Epithelial cell of esophagus (primary cell): ENCODE data around the gene DNPH1.

Experiments used
- DNase-seq: peaks from one replicate; pipeline ENCODE4 v3.0.0; 2010; ENCODE audit warnings: low read depth
- H3K4me3 ChIP-seq: 2 replicates; pipeline ENCODE4 v1.5.1; 2011; ENCODE audit warnings: mild to moderate bottlenecking, low read length, control low read depth
- TF ChIP-seq, protein P1 (sequence below): IDR thresholded peaks from 2 replicates; pipeline ENCODE4 v1.5.1; 2011; ENCODE audit warnings: low read depth, mild to moderate bottlenecking, low read length, control low read depth, inconsistent platforms; ENCODE audit not compliant: insufficient read depth; ENCODE audit errors: missing control alignments

DNPH1 gene

DNA sequence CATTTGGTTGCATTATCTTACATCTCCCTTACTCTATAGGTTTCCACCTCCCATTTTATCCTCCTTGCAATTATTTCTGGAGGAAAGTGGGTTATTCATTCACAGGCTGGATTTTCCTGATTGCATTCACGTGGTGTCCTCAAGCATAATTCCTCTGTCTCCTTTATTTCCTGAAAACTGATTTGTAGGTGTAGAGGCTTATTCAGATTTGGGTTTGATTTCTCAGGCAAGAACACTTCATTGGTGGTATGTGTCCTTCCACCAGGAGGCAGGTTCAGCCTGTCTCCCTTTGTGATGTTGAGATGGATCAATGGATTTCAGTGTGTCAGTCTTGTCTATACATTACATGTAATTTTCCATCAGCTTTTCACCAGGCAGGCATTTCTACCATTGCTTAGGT is 17.3 kb downstream of the DNPH1 start:
- TF ChIP-seq, protein P1, sequence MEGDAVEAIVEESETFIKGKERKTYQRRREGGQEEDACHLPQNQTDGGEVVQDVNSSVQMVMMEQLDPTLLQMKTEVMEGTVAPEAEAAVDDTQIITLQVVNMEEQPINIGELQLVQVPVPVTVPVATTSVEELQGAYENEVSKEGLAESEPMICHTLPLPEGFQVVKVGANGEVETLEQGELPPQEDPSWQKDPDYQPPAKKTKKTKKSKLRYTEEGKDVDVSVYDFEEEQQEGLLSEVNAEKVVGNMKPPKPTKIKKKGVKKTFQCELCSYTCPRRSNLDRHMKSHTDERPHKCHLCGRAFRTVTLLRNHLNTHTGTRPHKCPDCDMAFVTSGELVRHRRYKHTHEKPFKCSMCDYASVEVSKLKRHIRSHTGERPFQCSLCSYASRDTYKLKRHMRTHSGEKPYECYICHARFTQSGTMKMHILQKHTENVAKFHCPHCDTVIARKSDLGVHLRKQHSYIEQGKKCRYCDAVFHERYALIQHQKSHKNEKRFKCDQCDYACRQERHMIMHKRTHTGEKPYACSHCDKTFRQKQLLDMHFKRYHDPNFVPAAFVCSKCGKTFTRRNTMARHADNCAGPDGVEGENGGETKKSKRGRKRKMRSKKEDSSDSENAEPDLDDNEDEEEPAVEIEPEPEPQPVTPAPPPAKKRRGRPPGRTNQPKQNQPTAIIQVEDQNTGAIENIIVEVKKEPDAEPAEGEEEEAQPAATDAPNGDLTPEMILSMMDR, result no peak
- no peak for DNase-seq

DNA sequence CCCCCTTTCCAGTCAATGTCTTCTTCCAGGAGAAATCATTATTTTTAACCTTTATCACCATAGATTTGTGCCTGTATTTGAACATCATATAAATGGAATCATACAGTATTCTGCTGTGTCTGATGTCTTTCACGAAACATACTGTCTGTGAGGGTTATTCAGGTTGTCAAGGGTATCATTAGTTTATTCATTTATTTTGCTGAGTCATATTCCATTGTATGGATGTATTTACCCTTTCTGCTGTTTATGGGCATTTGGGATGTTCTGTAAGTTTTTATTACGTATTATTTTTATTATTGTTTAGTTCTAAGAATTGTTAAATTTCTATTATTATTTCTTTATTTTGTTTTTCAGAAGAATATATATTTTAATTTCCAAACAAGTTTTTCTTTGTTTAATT is 22.0 kb downstream of the DNPH1 start:
- DNase-seq, result no peak
- TF ChIP-seq, protein P1, result no peak
- H3K4me3 ChIP-seq, result no peak overlapping the region

More for the DNA sequence above, 17.3 kb downstream of the DNPH1 start:
- H3K4me3 ChIP-seq, result no peak overlapping the region

DNA sequence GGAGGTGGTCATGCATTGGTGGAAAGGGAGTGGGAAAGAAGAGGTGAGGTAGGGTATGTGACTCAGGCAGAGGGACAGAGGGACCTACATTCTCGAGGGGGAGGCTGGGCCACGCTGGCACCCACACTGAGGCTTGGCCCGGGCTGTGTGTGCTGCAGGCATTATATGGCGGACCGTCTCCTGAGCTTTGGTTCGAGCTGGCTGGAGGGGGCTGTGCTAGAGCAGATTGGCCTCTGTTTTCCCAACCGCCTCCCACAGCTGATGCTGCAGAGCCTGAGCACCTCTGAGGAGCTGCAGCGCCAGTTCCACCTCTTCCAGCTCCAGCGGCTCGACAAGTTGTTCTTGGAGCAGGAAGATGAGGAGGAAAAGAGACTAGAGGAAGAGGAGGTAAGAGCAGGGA is 23.4 kb downstream of the DNPH1 start:
- TF ChIP-seq, protein P1, result no peak

DNA sequence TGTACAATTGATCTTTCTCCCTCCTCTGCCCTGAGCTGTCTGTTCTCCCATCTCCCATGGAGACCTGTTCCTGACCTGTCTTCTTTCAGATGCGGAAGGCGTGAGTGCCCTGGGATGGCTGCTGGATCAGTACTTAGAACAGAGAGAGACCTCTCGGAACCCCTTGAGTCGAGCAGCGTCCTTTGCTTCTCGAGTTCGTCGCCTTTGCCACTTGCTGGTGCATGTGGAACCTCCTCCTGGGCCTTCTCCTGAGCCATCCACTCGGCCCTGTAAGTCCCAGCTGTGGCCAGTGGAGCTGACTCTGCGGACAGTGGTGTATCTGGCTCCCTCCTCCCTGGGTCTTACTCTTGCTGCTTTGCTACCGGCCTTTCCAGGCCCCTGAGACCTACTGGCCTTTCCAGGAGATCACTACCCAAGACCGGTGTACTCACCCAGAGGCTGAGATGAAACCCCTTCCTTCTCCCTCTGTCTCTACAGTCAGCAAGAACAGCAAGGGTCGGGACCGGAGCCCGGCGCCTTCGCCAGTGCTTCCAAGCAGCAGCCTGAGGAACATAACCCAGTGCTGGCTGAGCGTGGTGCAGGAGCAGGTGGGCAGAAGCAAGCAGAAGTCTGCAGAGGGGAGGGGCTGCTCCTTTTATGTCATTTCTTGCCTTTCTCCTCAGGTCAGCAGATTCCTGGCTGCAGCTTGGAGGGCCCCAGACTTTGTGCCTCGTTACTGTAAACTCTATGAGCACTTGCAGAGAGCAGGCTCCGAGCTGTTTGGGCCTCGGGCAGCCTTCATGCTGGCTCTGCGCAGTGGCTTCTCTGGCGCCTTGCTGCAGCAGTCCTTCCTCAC is 24.8 kb downstream of the DNPH1 start:
- no peak overlapping the region for H3K4me3 ChIP-seq
- TF ChIP-seq, protein P1, result no peak
- DNase-seq, result no peak

More for the DNA sequence above, 23.4 kb downstream of the DNPH1 start:
- DNase-seq, result no peak
- H3K4me3 ChIP-seq, result no peak overlapping the region

DNA sequence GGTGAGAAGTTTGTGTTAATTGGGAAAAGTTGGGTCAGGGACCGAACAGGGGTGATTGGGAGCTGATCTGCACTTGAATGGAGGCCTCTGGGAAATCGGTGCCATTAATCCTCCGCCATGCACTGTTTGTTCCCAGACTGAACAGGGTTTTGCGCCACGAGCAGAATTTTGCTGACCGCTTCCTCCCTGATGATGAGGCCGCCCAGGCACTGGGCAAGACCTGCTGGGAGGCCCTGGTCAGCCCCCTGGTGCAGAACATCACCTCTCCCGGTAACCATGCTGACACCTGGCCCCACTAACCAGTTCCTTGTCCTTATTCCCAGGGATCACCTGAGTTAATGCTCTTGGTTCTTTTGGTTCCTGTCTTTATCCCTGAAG is 25.6 kb downstream of the DNPH1 start:
- no peak for DNase-seq
- H3K4me3 ChIP-seq, result no peak overlapping the region

DNA sequence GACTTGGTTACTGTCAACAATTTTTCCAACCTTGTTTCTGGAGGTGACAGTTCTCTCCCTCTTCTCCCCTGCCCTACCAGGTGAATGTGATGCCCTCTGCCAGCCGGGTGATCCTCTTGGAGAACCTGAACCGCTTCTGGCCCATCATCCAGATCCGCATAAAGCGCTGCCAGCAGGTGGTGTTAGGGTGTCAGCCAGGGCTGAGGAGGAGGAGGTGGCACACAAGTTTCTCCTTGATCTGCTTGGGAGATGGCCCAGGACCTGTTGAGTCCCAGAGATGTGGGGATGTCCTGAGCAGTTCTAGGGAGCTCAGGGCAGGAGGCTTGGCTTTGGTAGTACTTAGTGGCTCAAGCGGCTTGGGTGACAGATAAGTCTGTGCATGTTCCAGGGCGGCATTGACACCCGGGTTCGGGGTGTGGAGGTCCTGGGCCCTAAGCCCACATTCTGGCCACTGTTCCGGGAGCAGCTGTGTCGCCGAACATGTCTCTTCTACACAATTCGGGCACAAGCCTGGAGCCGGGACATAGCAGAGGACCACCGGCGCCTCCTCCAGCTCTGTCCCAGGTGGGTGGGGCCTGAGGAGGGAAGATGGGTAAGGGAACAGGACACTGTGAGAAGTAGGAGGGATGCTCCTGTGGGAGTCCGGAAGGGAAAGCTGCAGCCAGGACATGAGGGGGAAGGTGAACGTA is 26.1 kb downstream of the DNPH1 start:
- TF ChIP-seq, protein P1, result no peak
- no peak overlapping the region for H3K4me3 ChIP-seq
- no peak for DNase-seq

More for the DNA sequence above, 25.6 kb downstream of the DNPH1 start:
- TF ChIP-seq, protein P1, result no peak
